ENCODE measurements around the gene TGOLN2.
"Not testable (repeated sequence)": the region's sequence is repeated elsewhere in the genome, so short reads cannot be mapped to it uniquely, and the experiment has no call there.

TGOLN2 gene

DNA sequence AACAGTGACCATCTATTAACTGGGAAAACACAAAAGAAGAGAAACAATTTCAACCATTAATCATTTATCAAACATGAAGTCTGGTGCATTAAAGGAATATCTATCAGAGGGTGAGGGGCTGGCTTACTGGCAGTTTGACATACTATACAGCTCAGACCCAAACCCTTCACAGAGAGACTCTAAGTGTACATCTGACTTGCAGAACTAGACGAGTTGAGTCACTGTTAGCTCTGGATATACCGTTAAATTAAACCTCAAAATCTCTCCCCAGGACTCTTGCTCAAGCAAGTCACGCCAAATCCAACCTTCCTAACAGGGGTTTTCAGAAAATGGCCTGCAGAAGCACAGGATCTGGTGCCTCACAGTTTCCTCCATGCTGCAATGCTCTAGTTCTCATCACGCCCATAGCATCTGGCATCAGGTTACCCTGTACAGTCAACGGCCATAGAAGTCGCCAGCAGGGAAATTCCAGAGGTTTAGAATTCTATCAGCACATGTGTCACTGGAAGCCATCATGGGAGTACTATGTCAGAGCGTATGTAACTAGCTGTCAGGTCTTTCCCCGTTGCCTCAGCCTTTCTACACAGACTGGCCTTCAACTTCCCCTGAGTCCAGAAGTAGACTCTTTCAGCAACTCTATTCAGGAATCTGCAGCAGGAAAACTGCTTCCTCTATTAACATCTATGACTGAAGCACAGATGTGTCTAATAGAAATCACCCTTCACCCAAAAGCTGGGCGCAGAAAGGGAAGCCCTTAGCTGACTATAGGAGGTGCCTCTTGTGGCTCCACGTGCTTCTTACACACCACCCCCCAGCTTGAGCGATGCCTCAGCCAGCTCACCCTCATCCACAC is 9.3 kb downstream of the TGOLN2 start:
- DNase-seq (ENCODE audit: low read depth) = peak; percentile 82
- TF ChIP-seq, protein P1, sequence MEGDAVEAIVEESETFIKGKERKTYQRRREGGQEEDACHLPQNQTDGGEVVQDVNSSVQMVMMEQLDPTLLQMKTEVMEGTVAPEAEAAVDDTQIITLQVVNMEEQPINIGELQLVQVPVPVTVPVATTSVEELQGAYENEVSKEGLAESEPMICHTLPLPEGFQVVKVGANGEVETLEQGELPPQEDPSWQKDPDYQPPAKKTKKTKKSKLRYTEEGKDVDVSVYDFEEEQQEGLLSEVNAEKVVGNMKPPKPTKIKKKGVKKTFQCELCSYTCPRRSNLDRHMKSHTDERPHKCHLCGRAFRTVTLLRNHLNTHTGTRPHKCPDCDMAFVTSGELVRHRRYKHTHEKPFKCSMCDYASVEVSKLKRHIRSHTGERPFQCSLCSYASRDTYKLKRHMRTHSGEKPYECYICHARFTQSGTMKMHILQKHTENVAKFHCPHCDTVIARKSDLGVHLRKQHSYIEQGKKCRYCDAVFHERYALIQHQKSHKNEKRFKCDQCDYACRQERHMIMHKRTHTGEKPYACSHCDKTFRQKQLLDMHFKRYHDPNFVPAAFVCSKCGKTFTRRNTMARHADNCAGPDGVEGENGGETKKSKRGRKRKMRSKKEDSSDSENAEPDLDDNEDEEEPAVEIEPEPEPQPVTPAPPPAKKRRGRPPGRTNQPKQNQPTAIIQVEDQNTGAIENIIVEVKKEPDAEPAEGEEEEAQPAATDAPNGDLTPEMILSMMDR (conservative IDR thresholded peaks at IDR 0.05; ENCODE audit: control insufficient read depth, insufficient read depth, low read depth, low read length) = no peak
- no peak overlapping the region for H3K4me3 ChIP-seq (ENCODE audit: control insufficient read depth, low read depth, low read length)

DNA sequence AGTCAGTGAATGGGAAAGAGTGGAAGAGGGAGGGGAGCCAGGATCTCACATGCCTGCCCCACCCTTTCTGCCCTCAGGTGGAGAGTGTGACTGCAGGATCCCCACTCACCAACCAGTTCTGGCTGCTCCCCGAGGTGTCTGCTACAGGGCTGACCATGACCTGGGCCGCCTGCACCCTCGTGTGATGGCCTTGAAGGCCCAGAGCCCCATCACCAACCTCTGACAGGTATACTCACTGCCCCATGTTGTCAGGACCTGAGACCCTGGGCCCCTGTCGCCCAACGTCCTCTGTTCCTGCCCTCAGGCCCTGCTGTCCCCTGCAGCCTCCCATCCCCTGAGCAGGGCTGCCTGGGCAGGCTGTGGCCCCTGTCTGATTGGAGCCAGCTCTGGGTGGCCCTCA is 11.9 kb downstream of the TGOLN2 start:
- DNase-seq (ENCODE audit: low read depth); H3K4me3 ChIP-seq (ENCODE audit: control insufficient read depth, low read depth, low read length): not testable (repeated sequence)

GRCh38 chr2:85314884-85315242 is 12.9 kb downstream of the TGOLN2 start:
- no peak overlapping the region for H3K4me3 ChIP-seq (ENCODE audit: control insufficient read depth, low read depth, low read length)
- no peak for DNase-seq (ENCODE audit: low read depth)
- TF ChIP-seq, protein P1 (conservative IDR thresholded peaks at IDR 0.05; ENCODE audit: control insufficient read depth, insufficient read depth, low read depth, low read length) = no peak

- TF ChIP-seq, protein P1 (conservative IDR thresholded peaks at IDR 0.05; ENCODE audit: control insufficient read depth, insufficient read depth, low read depth, low read length) = no peak
- no peak overlapping the region for H3K4me3 ChIP-seq (ENCODE audit: control insufficient read depth, low read depth, low read length)
- peak; percentile 89 for DNase-seq (ENCODE audit: low read depth)
These were observed 15.4 kb downstream of the TGOLN2 start for GRCh38 chr2:85312404-85312803.

- no peak for DNase-seq (ENCODE audit: low read depth)
- no peak overlapping the region for H3K4me3 ChIP-seq (ENCODE audit: control insufficient read depth, low read depth, low read length)
- TF ChIP-seq, protein P1 (conservative IDR thresholded peaks at IDR 0.05; ENCODE audit: control insufficient read depth, insufficient read depth, low read depth, low read length) = no peak
These were observed 17.5 kb downstream of the TGOLN2 start for GRCh38 chr2:85310330-85310729.

GRCh38 chr2:85309699-85310321 is 18.0 kb downstream of the TGOLN2 start:
- H3K4me3 ChIP-seq (ENCODE audit: control insufficient read depth, low read depth, low read length) = no peak overlapping the region
- DNase-seq (ENCODE audit: low read depth) = no peak
- TF ChIP-seq, protein P1 (conservative IDR thresholded peaks at IDR 0.05; ENCODE audit: control insufficient read depth, insufficient read depth, low read depth, low read length) = no peak

DNA sequence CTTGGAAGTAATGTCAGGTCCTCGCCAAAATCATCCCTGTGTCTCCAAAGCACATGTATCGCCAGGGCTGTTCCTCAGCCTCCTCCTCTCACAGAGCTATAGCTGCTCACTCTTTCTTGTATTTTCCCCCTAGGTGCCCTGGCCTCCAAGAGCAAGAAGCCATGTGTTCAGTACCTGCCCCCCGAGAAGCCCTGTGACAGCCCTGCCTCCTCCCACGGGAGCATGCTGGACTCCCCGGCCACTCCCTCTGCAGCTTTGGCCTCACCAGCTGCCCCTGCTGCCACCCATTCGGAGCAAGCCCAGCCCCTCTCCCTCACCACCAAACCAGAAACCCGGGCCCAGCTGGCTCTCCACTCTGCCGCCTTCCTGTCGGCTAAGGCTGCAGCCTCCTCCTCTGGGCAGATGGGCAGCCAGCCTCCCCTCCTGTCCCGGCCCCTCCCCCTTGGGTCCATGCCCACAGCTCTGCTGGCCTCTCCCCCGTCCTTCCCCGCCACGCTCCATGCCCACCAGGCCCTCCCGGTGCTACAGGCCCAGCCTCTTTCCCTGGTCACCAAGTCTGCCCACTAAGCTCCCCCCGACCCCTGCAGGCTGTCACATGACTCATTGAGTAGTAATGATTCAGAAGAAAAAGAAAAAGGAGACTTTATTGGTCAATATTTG is 18.8 kb downstream of the TGOLN2 start:
- DNase-seq (ENCODE audit: low read depth) = peak; percentile 63
- H3K4me3 ChIP-seq (ENCODE audit: control insufficient read depth, low read depth, low read length) = no peak overlapping the region
- TF ChIP-seq, protein P1 (conservative IDR thresholded peaks at IDR 0.05; ENCODE audit: control insufficient read depth, insufficient read depth, low read depth, low read length) = no peak
